Right lung (tissue), 10 donors: ENCODE results near the gene ATF7IP. TPM values are rescaled to one million over a fixed set of nuclear protein-coding genes. Genes with fewer than 3 reads are reported as not detected.
"Not testable (repeated sequence)": the region's sequence is repeated elsewhere in the genome, so short reads cannot be mapped to it uniquely, and the experiment has no call there.

Experiments
- DNase-seq, 2 donors: peaks; one replicate each; pipeline ENCODE4 v3.0.0-alpha.2; 2013
- long read RNA-seq, 8 donors: transcript quantifications; one replicate each; lab custom pipeline, GENCODE V29; 2026
- polyA plus RNA-seq, 5 donors: library from polyadenylated mRNA; unstranded; fragments of 120-200 nt; gene quantifications; one replicate each; pipeline versions ENCODE4 v1.2.1 to v1.2.3, GENCODE V29; 2013; ENCODE audit warnings: inconsistent platforms in 1 of 5, low replicate concordance in 1 of 5; ENCODE audit not compliant: insufficient read length in 5 of 5, insufficient read depth in 1 of 5

Gene ATF7IP, protein sequence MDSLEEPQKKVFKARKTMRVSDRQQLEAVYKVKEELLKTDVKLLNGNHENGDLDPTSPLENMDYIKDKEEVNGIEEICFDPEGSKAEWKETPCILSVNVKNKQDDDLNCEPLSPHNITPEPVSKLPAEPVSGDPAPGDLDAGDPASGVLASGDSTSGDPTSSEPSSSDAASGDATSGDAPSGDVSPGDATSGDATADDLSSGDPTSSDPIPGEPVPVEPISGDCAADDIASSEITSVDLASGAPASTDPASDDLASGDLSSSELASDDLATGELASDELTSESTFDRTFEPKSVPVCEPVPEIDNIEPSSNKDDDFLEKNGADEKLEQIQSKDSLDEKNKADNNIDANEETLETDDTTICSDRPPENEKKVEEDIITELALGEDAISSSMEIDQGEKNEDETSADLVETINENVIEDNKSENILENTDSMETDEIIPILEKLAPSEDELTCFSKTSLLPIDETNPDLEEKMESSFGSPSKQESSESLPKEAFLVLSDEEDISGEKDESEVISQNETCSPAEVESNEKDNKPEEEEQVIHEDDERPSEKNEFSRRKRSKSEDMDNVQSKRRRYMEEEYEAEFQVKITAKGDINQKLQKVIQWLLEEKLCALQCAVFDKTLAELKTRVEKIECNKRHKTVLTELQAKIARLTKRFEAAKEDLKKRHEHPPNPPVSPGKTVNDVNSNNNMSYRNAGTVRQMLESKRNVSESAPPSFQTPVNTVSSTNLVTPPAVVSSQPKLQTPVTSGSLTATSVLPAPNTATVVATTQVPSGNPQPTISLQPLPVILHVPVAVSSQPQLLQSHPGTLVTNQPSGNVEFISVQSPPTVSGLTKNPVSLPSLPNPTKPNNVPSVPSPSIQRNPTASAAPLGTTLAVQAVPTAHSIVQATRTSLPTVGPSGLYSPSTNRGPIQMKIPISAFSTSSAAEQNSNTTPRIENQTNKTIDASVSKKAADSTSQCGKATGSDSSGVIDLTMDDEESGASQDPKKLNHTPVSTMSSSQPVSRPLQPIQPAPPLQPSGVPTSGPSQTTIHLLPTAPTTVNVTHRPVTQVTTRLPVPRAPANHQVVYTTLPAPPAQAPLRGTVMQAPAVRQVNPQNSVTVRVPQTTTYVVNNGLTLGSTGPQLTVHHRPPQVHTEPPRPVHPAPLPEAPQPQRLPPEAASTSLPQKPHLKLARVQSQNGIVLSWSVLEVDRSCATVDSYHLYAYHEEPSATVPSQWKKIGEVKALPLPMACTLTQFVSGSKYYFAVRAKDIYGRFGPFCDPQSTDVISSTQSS
- polyA plus RNA-seq, result 10 to 100 TPM; 34.4 to 56.5 (median 52.5) TPM
- long read RNA-seq, donor 1, partial matches to known transcripts, result 5 of 5 reads
- long read RNA-seq, donor 1, other reads (novel, unspliced or antisense), result 0 of 5 reads
- long read RNA-seq, donor 2, full-length matches to known transcripts, result 1 of 1 reads
- long read RNA-seq, donor 2, partial matches to known transcripts, result 0 of 1 reads
- long read RNA-seq, donor 2, other reads (novel, unspliced or antisense), result 0 of 1 reads
- long read RNA-seq, donor 3, partial matches to known transcripts, result 12 of 13 reads
- long read RNA-seq, donor 3, other reads (novel, unspliced or antisense), result 0 of 13 reads
- long read RNA-seq, donor 4, partial matches to known transcripts, result 0 of 2 reads
- long read RNA-seq, donor 4, other reads (novel, unspliced or antisense), result 0 of 2 reads
- long read RNA-seq, donor 5, full-length matches to known transcripts, result 4 of 15 reads
- long read RNA-seq, donor 5, partial matches to known transcripts, result 11 of 15 reads
- long read RNA-seq, donor 5, other reads (novel, unspliced or antisense), result 0 of 15 reads
- long read RNA-seq, donor 6, full-length matches to known transcripts, result 7 of 13 reads
- long read RNA-seq, donor 6, partial matches to known transcripts, result 6 of 13 reads
- long read RNA-seq, donor 6, other reads (novel, unspliced or antisense), result 0 of 13 reads
- long read RNA-seq, donor 7, full-length matches to known transcripts, result 4 of 11 reads
- long read RNA-seq, donor 7, partial matches to known transcripts, result 7 of 11 reads
- long read RNA-seq, donor 7, other reads (novel, unspliced or antisense), result 0 of 11 reads
- long read RNA-seq, donor 8, partial matches to known transcripts, result 24 of 47 reads
- long read RNA-seq, donor 8, other reads (novel, unspliced or antisense), result 23 of 47 reads

- peak; percentile 94 for DNase-seq
Measured at GRCh38 chr12:14365294-14366208, at the start of gene ATF7IP. Gene ATF7IP (plus strand): TSS chr12:14365682. CDS start chr12:14423916, 58,234 bp downstream.

GRCh38 chr12:14317362-14318146 lies 47.9 kb upstream of the ATF7IP start:
- DNase-seq, result no peak

GRCh38 chr12:14319704-14320427 lies 45.6 kb upstream of the ATF7IP start:
- DNase-seq, result not testable (repeated sequence)

- DNase-seq, result no peak
Measured at GRCh38 chr12:14322403-14322802, 43.1 kb upstream of the ATF7IP start.

DNA sequence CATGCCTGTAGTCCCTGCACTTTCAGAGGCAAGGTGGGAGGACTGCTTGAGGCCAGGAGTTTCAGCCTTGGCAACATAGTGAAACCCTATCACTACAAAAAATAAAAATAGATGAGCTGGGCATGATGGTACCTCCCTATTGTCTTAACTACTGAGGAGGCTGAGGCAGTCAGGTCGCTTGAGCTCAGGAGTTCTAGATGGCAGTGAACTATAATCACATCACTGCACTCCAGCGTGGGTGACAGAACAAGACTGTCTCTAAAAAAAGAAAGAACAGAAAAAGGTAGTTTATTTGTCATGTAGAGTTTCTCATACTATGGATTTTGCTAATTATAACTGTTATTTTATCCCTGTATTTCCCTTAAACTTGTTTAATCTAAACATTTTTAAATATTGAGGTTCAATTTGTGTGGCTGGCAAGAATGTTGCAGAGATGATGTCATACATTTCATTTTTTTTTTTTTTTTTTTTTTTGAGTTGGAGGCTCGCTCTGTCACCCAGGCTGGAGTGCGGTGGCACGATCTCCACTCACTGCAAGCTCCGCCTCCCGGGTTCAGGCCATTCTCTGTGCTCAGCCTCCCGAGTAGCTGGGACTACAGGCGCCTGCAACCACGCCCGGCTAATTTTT lies 39.7 kb upstream of the ATF7IP start:
- no peak for DNase-seq

DNA sequence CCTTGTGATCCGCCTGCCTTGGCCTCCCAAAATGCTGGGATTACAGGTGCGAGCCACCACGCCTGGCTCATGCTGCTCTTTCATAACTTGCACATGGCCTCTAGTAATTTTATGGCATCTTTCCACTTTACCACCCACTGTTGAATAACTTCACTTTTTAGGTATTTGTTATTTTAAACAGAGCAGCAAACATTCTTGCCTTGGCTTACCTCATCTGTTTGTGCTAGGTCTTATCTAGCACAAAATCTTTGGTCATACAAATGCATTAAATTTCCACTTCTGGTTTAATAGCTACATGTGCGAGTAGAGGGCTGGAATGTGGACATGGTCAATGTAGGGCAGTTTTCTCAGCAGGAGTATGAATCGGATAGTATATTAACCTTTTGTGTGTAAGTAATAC lies 38.8 kb upstream of the ATF7IP start:
- no peak for DNase-seq

GRCh38 chr12:14327711-14328110 lies 37.8 kb upstream of the ATF7IP start:
- no peak for DNase-seq

DNA sequence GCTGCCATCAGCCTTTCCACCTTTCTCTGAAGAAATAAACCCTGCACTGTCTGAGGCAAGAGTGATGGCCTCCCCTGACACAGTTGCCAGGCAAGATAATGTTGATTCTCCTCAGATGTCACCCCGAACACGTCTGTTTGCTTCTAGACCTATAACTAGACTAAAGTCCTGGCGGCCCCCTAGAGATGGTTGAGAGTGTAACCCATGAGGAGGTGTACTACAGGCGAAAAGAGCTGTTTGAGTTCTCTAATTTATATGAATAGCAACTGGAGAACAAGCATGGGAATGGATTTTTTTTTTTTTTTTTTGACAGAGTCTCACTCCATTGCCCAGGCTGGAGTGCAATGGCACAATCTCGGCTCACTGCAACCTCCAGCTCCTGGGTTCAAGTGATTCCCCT lies 33.0 kb upstream of the ATF7IP start:
- DNase-seq, result no peak

DNA sequence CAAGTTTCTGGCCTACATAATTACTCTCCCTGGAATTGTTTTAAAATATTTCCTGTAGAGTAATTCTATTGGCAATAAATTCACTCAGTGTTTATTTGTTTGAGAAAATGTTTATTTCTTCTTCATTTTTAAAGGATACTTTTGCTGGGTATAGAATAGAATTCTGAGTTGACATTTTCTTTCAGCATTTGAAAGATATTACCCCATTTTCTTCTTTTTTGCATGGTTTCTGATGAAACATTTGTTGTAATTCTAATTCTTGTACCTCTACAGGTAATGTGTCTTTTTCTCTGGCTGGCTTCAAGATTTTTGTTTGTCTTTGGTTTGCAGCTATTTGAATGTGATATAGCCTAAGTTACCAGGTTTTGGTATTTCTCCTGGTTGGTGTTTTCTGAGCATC lies 25.1 kb upstream of the ATF7IP start:
- no peak for DNase-seq

GRCh38 chr12:14351524-14351923 lies 14.0 kb upstream of the ATF7IP start:
- not testable (repeated sequence) for DNase-seq

GRCh38 chr12:14352066-14352465 lies 13.4 kb upstream of the ATF7IP start:
- DNase-seq, result not testable (repeated sequence)

- not testable (repeated sequence) for DNase-seq
Measured at GRCh38 chr12:14354665-14355064, 10.8 kb upstream of the ATF7IP start.

- DNase-seq, result no peak
Measured at GRCh38 chr12:14356147-14356546, 9.3 kb upstream of the ATF7IP start.

- no peak for DNase-seq
Measured at GRCh38 chr12:14357486-14357885, 8.0 kb upstream of the ATF7IP start.

- DNase-seq, result no peak
Measured at GRCh38 chr12:14362352-14362751, 3.1 kb upstream of the ATF7IP start.

GRCh38 chr12:14364583-14365271 lies 755 bp upstream of the ATF7IP start:
- DNase-seq, result peak in 1 of 2 donors; percentile 21
